MG63 (cell line): Measurements from ENCODE around the gene CSTF2T. TPM values are rescaled to one million over a fixed set of nuclear protein-coding genes. Genes with fewer than 3 reads are reported as not detected.

Experiments used
- DNase-seq: peaks from one replicate; pipeline ENCODE4 v3.0.0-alpha.2; 2020
- H3K27me3 ChIP-seq: fragments of 250-450 bp; sonication (Bioruptor Pico); 2 replicates; pipeline ENCODE4 v1.5.1; 2020; ENCODE audit warnings: mild to moderate bottlenecking, moderate library complexity
- H3K36me3 ChIP-seq: fragments of 250-450 bp; sonication (Bioruptor Pico); 2 replicates; pipeline ENCODE4 v1.5.1; 2020; ENCODE audit warnings: mild to moderate bottlenecking, moderate library complexity
- H3K4me3 ChIP-seq: fragments of 250-450 bp; sonication (Bioruptor Pico); 2 replicates; pipeline ENCODE4 v1.5.1; 2020; ENCODE audit warnings: mild to moderate bottlenecking, moderate library complexity
- H3K9me3 ChIP-seq: fragments of 250-450 bp; sonication (Bioruptor Pico); 2 replicates; pipeline ENCODE4 v1.5.1; 2020; ENCODE audit warnings: mild to moderate bottlenecking, moderate library complexity
- total RNA-seq: library from RNA; depleted of rRNA; stranded (reverse); fragments of >200 nt; shearing (Covaris generic); gene quantifications from 2 replicates; pipeline ENCODE4 v1.2.3, GENCODE V29; 2014; ENCODE audit warnings: low replicate concordance; rRNA removed

The CSTF2T gene, protein sequence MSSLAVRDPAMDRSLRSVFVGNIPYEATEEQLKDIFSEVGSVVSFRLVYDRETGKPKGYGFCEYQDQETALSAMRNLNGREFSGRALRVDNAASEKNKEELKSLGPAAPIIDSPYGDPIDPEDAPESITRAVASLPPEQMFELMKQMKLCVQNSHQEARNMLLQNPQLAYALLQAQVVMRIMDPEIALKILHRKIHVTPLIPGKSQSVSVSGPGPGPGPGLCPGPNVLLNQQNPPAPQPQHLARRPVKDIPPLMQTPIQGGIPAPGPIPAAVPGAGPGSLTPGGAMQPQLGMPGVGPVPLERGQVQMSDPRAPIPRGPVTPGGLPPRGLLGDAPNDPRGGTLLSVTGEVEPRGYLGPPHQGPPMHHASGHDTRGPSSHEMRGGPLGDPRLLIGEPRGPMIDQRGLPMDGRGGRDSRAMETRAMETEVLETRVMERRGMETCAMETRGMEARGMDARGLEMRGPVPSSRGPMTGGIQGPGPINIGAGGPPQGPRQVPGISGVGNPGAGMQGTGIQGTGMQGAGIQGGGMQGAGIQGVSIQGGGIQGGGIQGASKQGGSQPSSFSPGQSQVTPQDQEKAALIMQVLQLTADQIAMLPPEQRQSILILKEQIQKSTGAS
- total RNA-seq = 23.5 and 24.6 TPM in 2 replicates

DNA sequence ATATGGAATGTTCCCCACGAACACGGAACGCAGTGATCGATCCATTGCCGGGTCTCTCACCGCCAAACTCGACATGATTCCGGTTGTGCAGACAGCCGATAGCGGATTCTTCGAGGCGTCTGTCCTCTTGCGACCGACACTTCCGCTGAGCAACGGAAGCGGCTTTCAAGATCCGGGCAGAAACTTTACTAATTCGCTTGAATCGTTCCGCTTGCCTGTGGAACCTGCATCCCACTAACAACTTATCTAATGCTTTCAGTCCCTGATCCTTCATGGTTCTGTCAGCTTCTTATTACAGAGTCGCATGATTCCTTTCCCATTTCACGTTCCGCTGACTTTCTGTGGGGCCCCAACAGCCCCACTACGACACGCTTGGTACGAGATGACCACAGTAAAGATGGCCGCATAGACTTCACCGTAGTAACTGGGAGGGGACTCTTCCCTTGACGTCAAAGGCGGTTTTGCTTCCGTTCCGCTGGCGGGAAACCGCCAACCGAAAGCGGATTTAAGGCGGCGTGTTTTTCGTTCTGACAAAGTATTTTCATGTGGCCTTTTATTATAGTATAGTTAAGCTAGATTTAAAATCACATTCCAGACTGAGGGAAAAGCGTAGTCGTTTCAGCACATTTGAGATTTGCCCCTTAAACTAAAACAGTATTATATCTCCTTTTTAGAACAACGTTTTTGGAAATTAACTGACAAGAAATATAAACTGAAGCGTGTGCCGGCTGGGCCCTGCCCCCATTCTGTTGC is at the start of gene CSTF2T:
Gene CSTF2T (minus strand): TSS at position 121 of the 753 bp plus-strand sequence. CDS start 46 bp downstream, at position 75.
- DNase-seq = peak; percentile 86
- peaks cover 12% of the 10 kb centered on the region for H3K36me3 ChIP-seq
- no peaks in the 10 kb centered on the region for H3K9me3 ChIP-seq
- H3K27me3 ChIP-seq = no peaks in the 10 kb centered on the region
- H3K4me3 ChIP-seq = peak within 1 kb of the TSS; percentile 67

DNA sequence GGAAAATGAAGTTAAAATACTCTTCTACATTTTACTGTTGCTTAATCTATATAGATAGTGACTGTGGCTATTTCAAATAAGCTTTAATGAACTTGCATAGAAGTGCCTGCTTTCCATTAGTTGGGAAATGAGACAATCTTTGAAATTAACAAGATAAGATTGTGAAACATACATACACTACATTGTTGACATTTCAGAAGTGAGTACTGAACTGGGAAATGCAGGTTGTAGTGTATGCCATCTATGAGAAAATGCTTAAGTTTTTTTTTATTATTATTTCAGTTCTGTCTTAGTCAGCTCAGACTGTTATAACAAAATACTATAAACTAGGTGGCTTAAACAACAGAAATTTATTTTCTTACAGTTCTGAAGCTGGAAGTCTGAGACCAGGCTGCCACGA is 49.6 kb upstream of the CSTF2T start:
- no peaks in the 10 kb centered on the region for H3K9me3 ChIP-seq
- no peak for DNase-seq
- H3K27me3 ChIP-seq = no peaks in the 10 kb centered on the region
- H3K36me3 ChIP-seq = no peaks in the 10 kb centered on the region
- H3K4me3 ChIP-seq = no peak overlapping the region

DNA sequence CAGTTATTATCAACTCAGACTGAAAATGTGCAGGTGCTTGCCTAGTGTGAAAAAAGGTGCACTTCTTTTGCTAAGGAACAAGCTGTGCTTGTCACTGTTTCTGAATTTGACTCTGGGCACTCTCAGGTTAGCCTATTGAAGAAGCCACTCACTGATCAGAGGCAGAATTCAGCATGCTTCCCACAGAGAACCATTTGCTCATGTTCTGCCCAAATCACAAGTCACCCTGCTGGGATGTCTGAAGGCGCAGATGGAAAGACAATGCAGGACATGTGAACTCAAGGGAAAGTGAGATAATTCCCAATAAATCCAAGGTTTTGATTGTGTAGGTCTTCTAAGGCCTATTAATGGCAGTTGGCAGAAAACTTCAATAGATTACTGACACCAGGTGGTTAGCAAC is 47.8 kb upstream of the CSTF2T start:
- Histone ChIP-seq H3K9me3 (no peaks in the 10 kb centered on the region), H3K4me3 (no peak overlapping the region), H3K27me3 (no peaks in the 10 kb centered on the region), H3K36me3 (no peaks in the 10 kb centered on the region)
- no peak for DNase-seq

DNA sequence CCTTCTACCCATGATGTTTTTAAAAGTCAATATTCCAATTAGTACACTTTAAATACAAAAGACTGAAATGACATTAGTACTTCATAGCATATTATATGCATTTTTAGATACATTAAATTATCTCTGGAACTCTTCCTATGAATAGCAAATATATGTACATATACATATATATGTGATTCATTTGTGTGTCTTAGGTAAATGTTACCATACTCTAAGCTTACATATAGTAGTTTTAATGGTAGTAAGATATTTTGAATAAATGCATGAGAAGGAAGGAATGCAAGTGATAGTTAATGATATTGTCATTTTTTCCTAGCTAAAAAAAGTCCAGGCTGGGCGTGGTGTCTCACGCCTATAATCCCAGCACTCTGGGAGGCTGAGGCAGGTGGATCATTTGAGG is 46.0 kb upstream of the CSTF2T start:
- DNase-seq = no peak
- no peaks in the 10 kb centered on the region for H3K9me3 ChIP-seq

DNA sequence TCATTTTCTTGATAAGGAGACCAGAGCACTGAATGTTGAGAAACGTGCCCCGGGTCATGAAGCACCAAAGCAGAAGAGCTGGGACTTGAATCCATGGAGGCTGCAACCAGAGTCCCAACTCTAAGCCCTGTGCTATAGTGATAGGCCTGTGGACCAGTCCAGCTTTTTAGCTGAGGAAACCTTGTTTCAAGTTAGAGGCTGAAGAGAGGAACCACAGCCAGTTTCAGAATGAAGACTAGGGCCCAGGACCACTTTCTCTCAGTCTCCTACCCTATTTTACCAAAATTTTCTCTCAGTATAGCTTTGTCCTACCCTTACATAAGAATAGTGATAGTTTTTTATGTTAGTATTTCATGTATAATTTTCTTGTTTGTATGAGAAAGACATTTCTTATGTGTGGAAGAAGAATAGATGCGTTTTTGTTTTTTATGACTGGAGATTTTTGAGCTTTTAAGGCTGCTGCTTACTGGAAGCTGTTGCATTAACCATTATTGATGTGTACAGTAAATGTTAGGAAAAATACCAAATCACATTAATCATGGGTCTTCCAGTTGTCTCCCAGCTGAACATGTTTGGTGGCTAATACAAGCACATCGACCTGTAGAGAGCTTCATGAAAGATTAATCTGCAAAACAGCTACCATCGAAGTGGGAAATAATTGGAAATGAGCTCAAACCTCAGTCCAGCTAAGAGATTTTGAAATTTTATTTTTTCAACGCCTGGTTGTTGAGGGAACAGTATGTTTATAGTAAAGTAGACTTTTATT is 45.0 kb upstream of the CSTF2T start:
- no peaks in the 10 kb centered on the region for H3K27me3 ChIP-seq
- no peak overlapping the region for H3K4me3 ChIP-seq
- DNase-seq = no peak
- H3K9me3 ChIP-seq = no peaks in the 10 kb centered on the region
- H3K36me3 ChIP-seq = no peaks in the 10 kb centered on the region

More for the DNA sequence above, 46.0 kb upstream of the CSTF2T start:
- H3K4me3 ChIP-seq = no peak overlapping the region
- no peaks in the 10 kb centered on the region for H3K27me3 ChIP-seq
- H3K36me3 ChIP-seq = no peaks in the 10 kb centered on the region

DNA sequence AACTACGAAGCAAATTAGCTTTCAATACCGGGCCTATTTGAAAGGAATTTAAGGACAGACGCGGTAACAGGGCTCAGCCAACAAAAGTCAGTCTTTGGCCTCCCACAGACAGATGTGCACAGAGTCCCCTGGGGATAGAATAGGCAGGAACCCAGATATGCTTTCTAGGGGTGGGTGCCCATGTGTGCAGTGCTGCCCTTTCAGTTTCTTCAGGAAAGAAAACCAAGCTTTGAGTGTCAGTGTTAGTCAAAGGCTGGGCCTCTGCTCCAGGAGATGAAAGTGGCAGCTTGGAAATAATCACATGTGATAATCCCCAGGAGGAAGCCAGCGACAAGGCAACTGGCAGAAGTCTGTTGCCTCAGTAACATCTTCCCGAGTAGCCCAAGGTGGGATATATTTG is 43.8 kb upstream of the CSTF2T start:
- Histone ChIP-seq H3K4me3 (no peak overlapping the region), H3K9me3 (no peaks in the 10 kb centered on the region), H3K36me3 (no peaks in the 10 kb centered on the region), H3K27me3 (no peaks in the 10 kb centered on the region)
- DNase-seq = no peak

DNA sequence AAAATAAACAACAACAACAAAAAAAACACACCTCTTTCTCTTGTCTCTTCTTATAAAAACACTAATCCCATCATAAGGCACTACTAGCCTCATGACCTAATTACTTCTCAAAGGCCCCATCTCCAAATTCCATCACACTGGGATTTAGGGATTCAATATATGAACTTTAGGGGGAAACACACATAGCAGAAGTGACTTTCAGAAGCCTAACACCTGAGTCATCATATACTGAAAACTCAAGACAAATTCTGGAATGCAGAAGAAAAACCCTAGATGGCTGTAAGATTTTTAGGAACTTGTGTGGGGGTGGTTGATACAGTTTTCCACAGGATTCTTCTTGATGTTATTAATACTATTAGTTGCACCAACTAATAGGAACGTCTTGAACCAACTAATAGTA is 33.7 kb upstream of the CSTF2T start:
- no peak for DNase-seq
- Histone ChIP-seq H3K36me3 (no peaks in the 10 kb centered on the region), H3K9me3 (no peaks in the 10 kb centered on the region), H3K27me3 (no peaks in the 10 kb centered on the region), H3K4me3 (no peak overlapping the region)

DNA sequence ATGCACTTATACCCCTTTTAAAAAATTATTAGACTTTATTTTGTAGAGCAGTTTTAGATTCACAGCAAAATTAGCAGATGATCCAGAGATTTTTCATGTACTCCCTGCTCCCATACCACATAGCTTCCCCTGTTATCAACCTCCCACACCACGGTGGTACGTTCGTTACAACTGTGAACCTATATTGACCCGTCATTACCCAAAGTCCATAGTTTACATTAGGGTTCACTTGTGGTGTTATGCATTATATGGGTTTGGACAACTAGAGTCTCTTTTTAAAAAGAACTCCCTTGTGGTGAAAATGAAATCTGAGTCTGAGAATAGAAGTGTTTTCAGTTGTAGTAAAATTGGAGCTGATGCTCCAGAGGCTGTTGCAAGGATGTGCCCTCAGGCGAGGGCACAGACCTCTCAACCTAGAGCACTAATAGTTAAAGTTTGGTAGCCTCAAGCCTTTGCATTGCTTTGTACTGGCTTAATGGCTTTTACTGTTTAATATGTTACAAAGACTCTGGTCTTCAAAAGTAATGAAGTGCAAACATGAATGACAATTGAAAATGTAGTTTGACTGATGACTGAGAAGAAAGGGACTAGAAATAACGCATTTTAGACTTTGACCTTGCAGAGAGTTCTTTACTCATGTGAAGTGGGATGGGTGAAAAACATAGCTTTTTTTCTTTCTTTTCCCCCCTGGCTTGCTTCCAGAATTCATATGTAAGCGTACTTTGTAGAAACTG is 30.6 kb upstream of the CSTF2T start:
- H3K4me3 ChIP-seq = no peak overlapping the region
- H3K36me3 ChIP-seq = no peaks in the 10 kb centered on the region
- no peaks in the 10 kb centered on the region for H3K9me3 ChIP-seq
- no peaks in the 10 kb centered on the region for H3K27me3 ChIP-seq
- DNase-seq = no peak

DNA sequence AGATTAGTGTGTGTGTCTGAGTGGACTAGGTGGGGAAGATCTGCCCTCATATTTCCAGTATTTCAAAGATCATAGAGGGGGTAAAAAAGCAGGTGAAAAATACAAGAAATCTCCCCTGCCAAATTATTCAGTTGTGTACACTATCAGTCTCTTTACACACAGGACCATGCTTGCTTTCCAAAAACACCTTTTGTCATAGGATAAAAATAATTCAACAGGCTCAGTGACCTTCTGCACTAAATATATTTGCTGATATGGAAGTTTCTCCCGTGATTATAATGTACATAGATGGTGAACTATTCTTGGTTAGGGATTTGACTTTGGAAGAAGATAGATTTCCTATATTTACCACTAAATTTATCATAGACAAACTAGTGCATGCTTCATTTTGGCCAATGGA is 24.6 kb upstream of the CSTF2T start:
- DNase-seq = no peak
- H3K36me3 ChIP-seq = no peaks in the 10 kb centered on the region

DNA sequence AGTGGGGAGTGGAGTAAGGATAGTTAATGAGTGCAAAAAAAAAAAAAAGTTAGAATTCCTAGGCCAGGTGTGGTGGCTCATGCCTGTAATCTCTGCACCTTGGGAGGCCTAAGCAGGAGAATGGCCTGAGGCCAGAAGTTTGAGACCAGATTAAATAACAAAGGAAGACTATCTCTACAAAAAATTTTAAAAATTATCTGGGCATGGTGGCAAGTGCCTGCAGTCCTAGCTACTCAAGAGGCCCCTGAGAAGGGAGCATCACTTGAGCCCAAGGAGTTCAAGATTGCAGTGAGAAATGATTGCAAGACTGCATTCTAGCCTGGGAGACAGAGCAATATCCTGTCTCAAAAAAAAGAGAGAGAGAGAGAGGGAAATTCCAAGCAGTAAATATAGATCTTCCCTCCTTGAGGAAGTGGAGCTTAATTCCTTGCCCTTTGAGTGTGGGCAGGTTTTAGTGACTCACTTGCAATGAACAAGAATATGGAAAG is 19.5 kb upstream of the CSTF2T start:
- no peak overlapping the region for H3K4me3 ChIP-seq
- H3K36me3 ChIP-seq = no peaks in the 10 kb centered on the region
- no peaks in the 10 kb centered on the region for H3K27me3 ChIP-seq
- H3K9me3 ChIP-seq = no peaks in the 10 kb centered on the region
- peak; percentile 39 for DNase-seq

More for the DNA sequence above, 24.6 kb upstream of the CSTF2T start:
- no peaks in the 10 kb centered on the region for H3K27me3 ChIP-seq
- H3K4me3 ChIP-seq = no peak overlapping the region
- no peaks in the 10 kb centered on the region for H3K9me3 ChIP-seq

DNA sequence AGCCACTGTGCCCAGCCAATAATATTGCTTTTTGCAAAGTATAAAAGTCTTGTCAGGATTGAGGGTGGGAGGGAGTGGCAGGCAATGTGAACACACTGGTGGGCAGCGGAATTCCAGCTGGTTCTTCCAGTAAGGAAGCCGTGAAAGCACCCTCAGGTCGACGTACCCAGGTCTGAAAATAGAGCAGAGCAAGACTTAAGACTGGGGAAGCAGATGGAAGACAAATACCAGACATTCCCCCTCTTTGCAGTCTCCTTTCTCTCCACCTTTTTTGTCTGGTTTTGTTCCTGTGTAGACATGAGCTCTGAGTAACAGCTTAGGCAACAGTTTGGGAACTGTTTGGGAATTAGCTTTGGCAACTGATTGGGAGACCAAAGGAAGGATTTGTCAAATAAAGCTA is 17.6 kb upstream of the CSTF2T start:
- no peak for DNase-seq
- Histone ChIP-seq H3K4me3 (no peak overlapping the region), H3K9me3 (no peaks in the 10 kb centered on the region), H3K27me3 (no peaks in the 10 kb centered on the region), H3K36me3 (no peaks in the 10 kb centered on the region)

DNA sequence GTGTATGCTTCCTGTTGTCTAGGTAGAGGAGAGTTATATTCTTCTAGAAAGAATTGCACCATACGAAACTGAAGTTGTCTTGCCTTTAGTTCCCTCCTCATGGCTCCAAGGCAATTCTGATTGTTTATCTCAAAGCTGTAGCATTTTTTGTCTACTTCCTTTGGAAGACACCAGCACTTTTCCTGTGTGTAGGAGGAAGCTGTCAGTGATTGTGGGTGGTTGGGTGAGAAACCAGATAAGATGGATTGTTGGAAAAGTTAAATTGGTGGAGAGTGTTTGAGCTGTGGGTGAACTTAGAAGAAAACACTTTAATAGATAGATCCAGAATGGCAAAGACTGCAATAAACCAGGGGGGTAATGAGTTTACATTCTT is 12.1 kb upstream of the CSTF2T start:
- DNase-seq = no peak
- H3K27me3 ChIP-seq = no peaks in the 10 kb centered on the region
- no peaks in the 10 kb centered on the region for H3K9me3 ChIP-seq
- no peak overlapping the region for H3K4me3 ChIP-seq
- H3K36me3 ChIP-seq = no peaks in the 10 kb centered on the region

DNA sequence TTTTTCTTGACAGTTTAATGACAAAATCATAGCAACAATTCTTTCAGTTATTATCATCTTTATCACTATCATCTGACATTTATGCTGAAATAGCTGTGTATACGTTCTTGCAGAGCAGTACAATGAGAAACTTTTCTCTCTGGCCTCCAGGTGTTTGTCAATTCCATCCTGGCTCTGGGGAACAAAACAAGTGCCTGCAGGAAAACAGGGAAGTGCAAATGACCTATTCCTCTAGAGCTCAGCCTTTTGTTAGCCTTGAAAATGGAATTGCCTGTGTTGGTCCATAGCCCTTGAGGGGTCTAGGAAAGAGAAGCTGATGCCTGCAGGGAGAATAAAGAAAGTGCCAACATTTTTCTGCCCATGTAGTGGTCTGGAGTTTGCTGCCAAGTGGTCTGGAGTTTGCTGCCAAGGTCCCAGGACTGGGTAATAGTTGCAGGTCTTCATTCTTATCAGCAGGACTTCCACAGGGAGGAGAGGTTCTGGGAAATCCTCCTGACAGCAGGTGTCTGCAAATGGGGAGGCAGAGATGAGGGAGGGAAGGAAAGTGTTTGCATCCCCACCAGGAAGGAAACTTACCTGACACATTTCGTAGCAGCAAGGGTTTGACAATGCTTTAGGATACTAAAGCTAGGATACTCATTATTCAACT is 10.1 kb upstream of the CSTF2T start:
- no peak for DNase-seq
- no peaks in the 10 kb centered on the region for H3K27me3 ChIP-seq
- H3K4me3 ChIP-seq = no peak overlapping the region
- no peaks in the 10 kb centered on the region for H3K9me3 ChIP-seq
- H3K36me3 ChIP-seq = no peaks in the 10 kb centered on the region

DNA sequence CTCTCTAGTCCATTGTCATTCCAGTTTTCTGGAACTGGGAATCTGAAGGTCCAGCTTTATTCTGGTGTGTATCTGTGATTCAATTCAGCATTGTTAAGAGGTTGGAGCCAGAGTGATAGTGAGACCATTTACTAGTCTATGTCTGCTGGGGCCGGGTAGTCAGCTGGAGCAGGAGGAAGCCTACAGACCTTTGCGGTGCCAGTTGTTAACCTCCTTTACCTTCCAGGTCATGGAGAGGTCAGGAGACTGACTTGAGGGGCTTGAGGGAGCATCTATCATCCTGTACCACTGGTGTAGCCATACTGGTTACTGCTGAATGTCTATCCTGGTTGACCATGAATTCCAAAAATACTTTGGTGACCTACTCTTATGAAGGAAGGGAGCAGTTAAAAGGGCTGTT is 9.2 kb upstream of the CSTF2T start:
- no peaks in the 10 kb centered on the region for H3K9me3 ChIP-seq
- H3K4me3 ChIP-seq = no peak overlapping the region
- no peak for DNase-seq
- no peaks in the 10 kb centered on the region for H3K27me3 ChIP-seq
- H3K36me3 ChIP-seq = no peaks in the 10 kb centered on the region

DNA sequence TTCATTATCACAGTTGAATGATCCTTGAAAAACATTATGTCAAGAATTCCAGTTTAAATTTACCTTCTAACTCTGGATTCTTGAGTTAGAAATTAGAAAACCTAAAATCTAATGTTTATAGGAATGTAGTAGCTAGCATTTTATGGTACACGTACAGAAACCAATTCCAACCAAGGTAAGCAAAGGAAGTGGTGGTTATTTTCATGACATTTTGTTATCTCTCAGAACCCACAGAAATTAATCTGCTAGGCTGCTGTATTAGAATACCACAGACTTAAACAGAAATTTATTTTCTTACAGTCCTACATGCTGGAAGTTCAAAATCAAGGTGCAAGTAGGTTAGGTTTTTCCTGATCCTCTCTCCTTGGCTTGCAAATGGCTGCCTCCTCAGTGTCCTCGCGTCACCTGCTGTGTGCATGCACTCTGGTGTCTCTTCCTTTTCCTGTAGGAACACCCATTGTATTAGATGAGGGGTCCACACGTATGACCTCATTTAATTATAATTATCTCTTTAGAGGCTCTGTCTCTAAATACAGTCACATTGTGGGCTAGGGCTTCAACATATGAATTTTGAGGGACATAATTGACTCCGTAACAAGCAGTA is 8.5 kb upstream of the CSTF2T start:
- DNase-seq = no peak
- no peak overlapping the region for H3K4me3 ChIP-seq
- no peaks in the 10 kb centered on the region for H3K36me3 ChIP-seq
- no peaks in the 10 kb centered on the region for H3K9me3 ChIP-seq
- H3K27me3 ChIP-seq = no peaks in the 10 kb centered on the region
